ENCODE data around the gene TMEM243.
"Not testable (repeated sequence)": the region's sequence is repeated elsewhere in the genome, so short reads cannot be mapped to it uniquely, and the experiment has no call there.

TMEM243 gene

GRCh38 chr7:87206361-87206760 lies 13.2 kb downstream of the TMEM243 start:
- H3K4me1 ChIP-seq (ENCODE audit: control insufficient read depth, insufficient read depth, low read length) = no peaks in the 10 kb centered on the region
- H3K36me3 ChIP-seq (ENCODE audit: control insufficient read depth, insufficient read depth, low read length) = no peaks in the 10 kb centered on the region
- H3K9me3 ChIP-seq (ENCODE audit: control insufficient read depth, low read length) = peaks cover 5% of the 10 kb centered on the region
- no peak overlapping the region for H3K9ac ChIP-seq (ENCODE audit: low read length)
- H3K27me3 ChIP-seq (ENCODE audit: control insufficient read depth, insufficient read depth, low read length) = no peaks in the 10 kb centered on the region
- H3K4me3 ChIP-seq (ENCODE audit: low read length) = no peak overlapping the region

- H3K36me3 ChIP-seq (ENCODE audit: control insufficient read depth, insufficient read depth, low read length); H3K9me3 ChIP-seq (ENCODE audit: control insufficient read depth, low read length); H3K27me3 ChIP-seq (ENCODE audit: control insufficient read depth, insufficient read depth, low read length): not testable (repeated sequence)
Measured at GRCh38 chr7:87205701-87206100, 13.8 kb downstream of the TMEM243 start.

GRCh38 chr7:87204933-87205332 lies 14.6 kb downstream of the TMEM243 start:
- H3K36me3 ChIP-seq (ENCODE audit: control insufficient read depth, insufficient read depth, low read length) = no peaks in the 10 kb centered on the region
- H3K4me1 ChIP-seq (ENCODE audit: control insufficient read depth, insufficient read depth, low read length) = no peaks in the 10 kb centered on the region
- no peak overlapping the region for H3K9ac ChIP-seq (ENCODE audit: low read length)
- H3K4me3 ChIP-seq (ENCODE audit: low read length) = no peak overlapping the region
- H3K9me3 ChIP-seq (ENCODE audit: control insufficient read depth, low read length) = peaks cover 5% of the 10 kb centered on the region
- no peaks in the 10 kb centered on the region for H3K27me3 ChIP-seq (ENCODE audit: control insufficient read depth, insufficient read depth, low read length)

More at GRCh38 chr7:87205701-87206100, 13.8 kb downstream of the TMEM243 start:
- not testable (repeated sequence) for H3K4me3 ChIP-seq (ENCODE audit: low read length); H3K9ac ChIP-seq (ENCODE audit: low read length); H3K4me1 ChIP-seq (ENCODE audit: control insufficient read depth, insufficient read depth, low read length)

GRCh38 chr7:87203929-87204328 lies 15.6 kb downstream of the TMEM243 start:
- not testable (repeated sequence) for H3K4me3 ChIP-seq (ENCODE audit: low read length); H3K9me3 ChIP-seq (ENCODE audit: control insufficient read depth, low read length); H3K36me3 ChIP-seq (ENCODE audit: control insufficient read depth, insufficient read depth, low read length); H3K27me3 ChIP-seq (ENCODE audit: control insufficient read depth, insufficient read depth, low read length); H3K4me1 ChIP-seq (ENCODE audit: control insufficient read depth, insufficient read depth, low read length); H3K9ac ChIP-seq (ENCODE audit: low read length)

- no peak overlapping the region for H3K4me3 ChIP-seq (ENCODE audit: low read length)
- no peaks in the 10 kb centered on the region for H3K27me3 ChIP-seq (ENCODE audit: control insufficient read depth, insufficient read depth, low read length)
- no peak overlapping the region for H3K9ac ChIP-seq (ENCODE audit: low read length)
- peaks cover 5% of the 10 kb centered on the region for H3K9me3 ChIP-seq (ENCODE audit: control insufficient read depth, low read length)
- no peaks in the 10 kb centered on the region for H3K36me3 ChIP-seq (ENCODE audit: control insufficient read depth, insufficient read depth, low read length)
- H3K4me1 ChIP-seq (ENCODE audit: control insufficient read depth, insufficient read depth, low read length) = no peaks in the 10 kb centered on the region
Measured at GRCh38 chr7:87202705-87203104, 16.8 kb downstream of the TMEM243 start.

- Histone ChIP-seq H3K4me3 (ENCODE audit: low read length) (no peak overlapping the region), H3K4me1 (ENCODE audit: control insufficient read depth, insufficient read depth, low read length) (no peaks in the 10 kb centered on the region), H3K9me3 (ENCODE audit: control insufficient read depth, low read length) (peaks cover 5% of the 10 kb centered on the region), H3K27me3 (ENCODE audit: control insufficient read depth, insufficient read depth, low read length) (no peaks in the 10 kb centered on the region), H3K36me3 (ENCODE audit: control insufficient read depth, insufficient read depth, low read length) (no peaks in the 10 kb centered on the region), H3K9ac (ENCODE audit: low read length) (no peak overlapping the region)
Measured at GRCh38 chr7:87202208-87202607, 17.3 kb downstream of the TMEM243 start.

GRCh38 chr7:87199700-87200450 lies 19.7 kb downstream of the TMEM243 start:
- Histone ChIP-seq H3K4me1 (ENCODE audit: control insufficient read depth, insufficient read depth, low read length) (no peaks in the 10 kb centered on the region), H3K4me3 (ENCODE audit: low read length) (no peak overlapping the region), H3K9ac (ENCODE audit: low read length) (no peak overlapping the region), H3K36me3 (ENCODE audit: control insufficient read depth, insufficient read depth, low read length) (no peaks in the 10 kb centered on the region), H3K27me3 (ENCODE audit: control insufficient read depth, insufficient read depth, low read length) (no peaks in the 10 kb centered on the region), H3K9me3 (ENCODE audit: control insufficient read depth, low read length) (peaks cover 3% of the 10 kb centered on the region)

GRCh38 chr7:87199241-87199640 lies 20.3 kb downstream of the TMEM243 start:
- Histone ChIP-seq H3K4me3 (ENCODE audit: low read length) (no peak overlapping the region), H3K36me3 (ENCODE audit: control insufficient read depth, insufficient read depth, low read length) (no peaks in the 10 kb centered on the region), H3K9me3 (ENCODE audit: control insufficient read depth, low read length) (no peaks in the 10 kb centered on the region), H3K4me1 (ENCODE audit: control insufficient read depth, insufficient read depth, low read length) (no peaks in the 10 kb centered on the region), H3K27me3 (ENCODE audit: control insufficient read depth, insufficient read depth, low read length) (no peaks in the 10 kb centered on the region), H3K9ac (ENCODE audit: low read length) (no peak overlapping the region)

GRCh38 chr7:87193912-87194311 lies 25.6 kb downstream of the TMEM243 start:
- no peaks in the 10 kb centered on the region for H3K36me3 ChIP-seq (ENCODE audit: control insufficient read depth, insufficient read depth, low read length)
- no peaks in the 10 kb centered on the region for H3K9me3 ChIP-seq (ENCODE audit: control insufficient read depth, low read length)
- no peak overlapping the region for H3K4me3 ChIP-seq (ENCODE audit: low read length)
- H3K27me3 ChIP-seq (ENCODE audit: control insufficient read depth, insufficient read depth, low read length) = no peaks in the 10 kb centered on the region
- H3K9ac ChIP-seq (ENCODE audit: low read length) = no peak overlapping the region
- H3K4me1 ChIP-seq (ENCODE audit: control insufficient read depth, insufficient read depth, low read length) = no peaks in the 10 kb centered on the region

- Histone ChIP-seq H3K27me3 (ENCODE audit: control insufficient read depth, insufficient read depth, low read length) (no peaks in the 10 kb centered on the region), H3K4me1 (ENCODE audit: control insufficient read depth, insufficient read depth, low read length) (no peaks in the 10 kb centered on the region), H3K36me3 (ENCODE audit: control insufficient read depth, insufficient read depth, low read length) (no peaks in the 10 kb centered on the region), H3K9me3 (ENCODE audit: control insufficient read depth, low read length) (no peaks in the 10 kb centered on the region), H3K9ac (ENCODE audit: low read length) (no peak overlapping the region), H3K4me3 (ENCODE audit: low read length) (no peak overlapping the region)
Measured at GRCh38 chr7:87192784-87193487, 26.6 kb downstream of the TMEM243 start.

- H3K27me3 ChIP-seq (ENCODE audit: control insufficient read depth, insufficient read depth, low read length) = no peaks in the 10 kb centered on the region
- H3K36me3 ChIP-seq (ENCODE audit: control insufficient read depth, insufficient read depth, low read length) = no peaks in the 10 kb centered on the region
- H3K4me1 ChIP-seq (ENCODE audit: control insufficient read depth, insufficient read depth, low read length) = no peaks in the 10 kb centered on the region
- H3K9me3 ChIP-seq (ENCODE audit: control insufficient read depth, low read length) = no peaks in the 10 kb centered on the region
- H3K4me3 ChIP-seq (ENCODE audit: low read length) = no peak overlapping the region
- no peak overlapping the region for H3K9ac ChIP-seq (ENCODE audit: low read length)
Measured at GRCh38 chr7:87190783-87191182, 28.7 kb downstream of the TMEM243 start.

GRCh38 chr7:87188930-87189329 lies 30.6 kb downstream of the TMEM243 start:
- Histone ChIP-seq H3K9ac (ENCODE audit: low read length) (no peak overlapping the region), H3K4me3 (ENCODE audit: low read length) (no peak overlapping the region), H3K36me3 (ENCODE audit: control insufficient read depth, insufficient read depth, low read length) (peaks cover 12% of the 10 kb centered on the region), H3K9me3 (ENCODE audit: control insufficient read depth, low read length) (no peaks in the 10 kb centered on the region), H3K4me1 (ENCODE audit: control insufficient read depth, insufficient read depth, low read length) (no peaks in the 10 kb centered on the region), H3K27me3 (ENCODE audit: control insufficient read depth, insufficient read depth, low read length) (no peaks in the 10 kb centered on the region)

Data from mucosa of stomach (tissue), 1 donor.